H1 (cell line): ENCODE results near the gene TGFBR2. TPM values are rescaled to one million over a fixed set of nuclear protein-coding genes. Genes with fewer than 3 reads are reported as not detected.
A peak's percentile ranks its signal among the peaks of the same experiment; 100 is the strongest.

Experiments
- CTCF ChIA-PET: fragments of 300-600 bp; sonication (Branson Sonifier 250); formaldehyde crosslinking; loops from one replicate; lab custom pipeline; 2021; ENCODE audit not compliant: partially characterized antibody; lab: Charles Lee
- POLR2A ChIA-PET: fragments of 300-600 bp; sonication (Branson Sonifier 250); formaldehyde crosslinking; loops from one replicate; lab custom pipeline; 2021; ENCODE audit warnings: inconsistent platforms; ENCODE audit not compliant: partially characterized antibody; lab: Charles Lee
- DNase-seq, 2 experiments: peaks; one replicate each; pipeline versions ENCODE4 v3.0.0 to v3.0.0-alpha.2; 2010 to 2022; ENCODE audit warnings: low spot score in 2 of 2, low read depth in 1 of 2, mixed read lengths in 1 of 2
- FAIRE-seq: peaks from 2 replicates; lab custom pipeline; 2011; peaks lifted over from hg19 to GRCh38; lab: Jason Lieb, UNC
- H2AFZ ChIP-seq: 2 replicates; pipeline ENCODE4 v1.8.1; 2012; ENCODE audit warnings: low read length, inconsistent platforms
- H2AK5ac ChIP-seq: 2 replicates; pipeline ENCODE4 v1.6.1; 2013; ENCODE audit warnings: low read depth, low read length
- H2BK120ac ChIP-seq: replicated peaks from 2 replicates; pipeline ENCODE3; 2013; ENCODE audit warnings: low read depth, low read length, inconsistent platforms
- H2BK12ac ChIP-seq: 2 replicates; pipeline ENCODE4 v1.6.1; 2013; ENCODE audit warnings: low read depth, low read length
- H2BK15ac ChIP-seq: 2 replicates; pipeline ENCODE4 v1.6.1; 2013; ENCODE audit warnings: low read length
- H2BK20ac ChIP-seq: 2 replicates; pipeline ENCODE4 v1.6.1; 2013; ENCODE audit warnings: low read length
- H2BK5ac ChIP-seq: 2 replicates; pipeline ENCODE4 v1.6.1; 2013; ENCODE audit warnings: low read depth, low read length
- H3K14ac ChIP-seq: 2 replicates; pipeline ENCODE4 v1.6.1; 2013; ENCODE audit warnings: inconsistent platforms; ENCODE audit not compliant: insufficient read length
- H3K18ac ChIP-seq: 2 replicates; pipeline ENCODE4 v1.6.1; 2013; ENCODE audit warnings: low read length; ENCODE audit errors: extremely low read depth
- H3K23ac ChIP-seq: 2 replicates; pipeline ENCODE4 v1.6.1; 2013; ENCODE audit warnings: inconsistent platforms; ENCODE audit not compliant: insufficient read length
- H3K23me2 ChIP-seq: 2 replicates; pipeline ENCODE4 v1.6.1; 2013; ENCODE audit warnings: low read depth, low read length
- H3K27ac ChIP-seq: 2 replicates; pipeline ENCODE4 v1.6.1; 2011; ENCODE audit warnings: low read depth, low read length, inconsistent platforms
- H3K27me3 ChIP-seq, 4 experiments: replicated peaks in 1 of 4; 1 replicate in 1 of 4; 2 replicates in 3 of 4; pipeline versions ENCODE4 v1.6.1 to v1.8.1; 2011 to 2013; ENCODE audit warnings: low read length in 3 of 4, mild to moderate bottlenecking in 3 of 4, inconsistent platforms in 2 of 4, mixed read lengths in 2 of 4, moderate library complexity in 1 of 4; ENCODE audit not compliant: control insufficient read depth in 3 of 4, insufficient read depth in 3 of 4; ENCODE audit errors: extremely low read depth in 1 of 4
- H3K36me3 ChIP-seq, 4 experiments: 2 replicates each; pipeline versions ENCODE4 v1.6.1 to v1.8.1; 2011 to 2013; ENCODE audit warnings: mild to moderate bottlenecking in 4 of 4, low read length in 3 of 4, moderate library complexity in 2 of 4, control low read depth in 1 of 4, inconsistent platforms in 1 of 4; ENCODE audit not compliant: insufficient read depth in 4 of 4, control insufficient read depth in 2 of 4
- H3K4ac ChIP-seq: replicated peaks from 2 replicates; pipeline ENCODE3; 2013; ENCODE audit warnings: low read length, low read depth, mixed read lengths, inconsistent platforms; ENCODE audit not compliant: insufficient read length
- H3K4me1 ChIP-seq, 4 experiments: replicated peaks in 1 of 4; 1 replicate in 1 of 4; 2 replicates in 3 of 4; pipeline versions ENCODE4 v1.6.1 to v1.8.1; 2011 to 2013; ENCODE audit warnings: low read length in 3 of 4, inconsistent platforms in 2 of 4, mixed read lengths in 1 of 4; ENCODE audit not compliant: insufficient read depth in 4 of 4, control insufficient read depth in 3 of 4
- H3K4me2 ChIP-seq, 2 experiments: 2 replicates each; pipeline versions ENCODE4 v1.6.1 to v1.8.1; 2011 to 2013; ENCODE audit warnings: low read depth in 2 of 2, low read length in 2 of 2, control low read depth in 1 of 2, inconsistent platforms in 1 of 2, mild to moderate bottlenecking in 1 of 2; ENCODE audit not compliant: insufficient read depth in 1 of 2
- H3K4me3 ChIP-seq, 4 experiments: fragments of 200-600, 300-600 bp in 1 of 4; sonication (generic), shearing (Covaris generic), sonication (Bioruptor Twin) in 1 of 4; 2 replicates each; pipeline versions ENCODE4 v1.5.1 to v1.8.1; 2011 to 2016; ENCODE audit warnings: low read length in 4 of 4, low read depth in 3 of 4, control low read depth in 2 of 4, inconsistent platforms in 2 of 4, mild to moderate bottlenecking in 2 of 4, mixed read lengths in 1 of 4, moderate library complexity in 1 of 4; ENCODE audit not compliant: insufficient read depth in 2 of 4; ENCODE audit errors: extremely low read depth in 1 of 4
- H3K56ac ChIP-seq: replicated peaks from 2 replicates; pipeline ENCODE3; 2013; ENCODE audit warnings: low read depth, mild to moderate bottlenecking, mixed read lengths, low read length, inconsistent platforms; ENCODE audit not compliant: insufficient read length
- H3K79me1 ChIP-seq: 2 replicates; pipeline ENCODE4 v1.6.1; 2013; ENCODE audit warnings: low read depth, low read length, control low read depth
- H3K79me2 ChIP-seq, 2 experiments: 2 replicates each; pipeline versions ENCODE4 v1.6.1 to v1.8.1; 2012 to 2013; ENCODE audit warnings: low read length in 2 of 2, mild to moderate bottlenecking in 2 of 2, inconsistent platforms in 1 of 2; ENCODE audit not compliant: insufficient read depth in 2 of 2, control insufficient read depth in 1 of 2
- H3K9ac ChIP-seq, 4 experiments: replicated peaks in 1 of 4; 1 replicate in 1 of 4; 2 replicates in 3 of 4; pipeline versions ENCODE4 v1.6.1 to v1.8.1; 2011 to 2013; ENCODE audit warnings: low read depth in 3 of 4, low read length in 3 of 4, control low read depth in 2 of 4, mild to moderate bottlenecking in 2 of 4, moderate library complexity in 2 of 4, inconsistent platforms in 1 of 4; ENCODE audit errors: extremely low read depth in 1 of 4
- H3K9me3 ChIP-seq, 2 experiments: 2 replicates each; pipeline versions ENCODE4 v1.6.1 to v1.8.1; 2012 to 2013; ENCODE audit warnings: mild to moderate bottlenecking in 2 of 2, moderate library complexity in 2 of 2, control low read depth in 1 of 2, inconsistent platforms in 1 of 2, low read depth in 1 of 2, low read length in 1 of 2, mixed read lengths in 1 of 2; ENCODE audit not compliant: insufficient read depth in 2 of 2
- H4K20me1 ChIP-seq, 2 experiments: replicated peaks in 1 of 2; 2 replicates each; pipeline versions ENCODE3 to v1.8.1; 2011 to 2013; ENCODE audit warnings: inconsistent platforms in 2 of 2, low read length in 2 of 2, mild to moderate bottlenecking in 1 of 2; ENCODE audit not compliant: insufficient read depth in 2 of 2, control insufficient read depth in 1 of 2
- H4K5ac ChIP-seq: 2 replicates; pipeline ENCODE4 v1.6.1; 2013; ENCODE audit warnings: low read length, low read depth, mixed read lengths, inconsistent platforms; ENCODE audit not compliant: insufficient read length
- H4K8ac ChIP-seq: 2 replicates; pipeline ENCODE4 v1.8.0; 2013; ENCODE audit warnings: mild to moderate bottlenecking, moderate library complexity, low read length, inconsistent platforms; ENCODE audit not compliant: insufficient read depth; ENCODE audit errors: extremely low read depth
- H4K91ac ChIP-seq: replicated peaks from 2 replicates; pipeline ENCODE3; 2013; ENCODE audit warnings: low read length, mixed read lengths, inconsistent platforms; ENCODE audit not compliant: insufficient read length
- HDAC2 ChIP-seq, 2 experiments: fragments of 300-600 bp in 1 of 2; sonication (generic) in 1 of 2; IDR thresholded peaks; 2 replicates each; pipeline ENCODE4 v1.6.1; 2011 to 2012; ENCODE audit warnings: low read depth in 2 of 2, low read length in 2 of 2, mild to moderate bottlenecking in 2 of 2, moderate library complexity in 2 of 2, borderline replicate concordance in 1 of 2, inconsistent platforms in 1 of 2
- KDM1A ChIP-seq: fragments of 200-600, 300-600 bp; sonication (generic); IDR thresholded peaks from 2 replicates; pipeline ENCODE4 v1.7.1; 2016; ENCODE audit warnings: mild to moderate bottlenecking, low read length, borderline replicate concordance
- SP2 ChIP-seq: IDR thresholded peaks from 2 replicates; pipeline ENCODE4 v1.6.1; 2012; ENCODE audit warnings: mild to moderate bottlenecking, low read length, inconsistent platforms
- WGBS, 2 experiments: shearing (Covaris generic) in 1 of 2; methylation state at CpG; one replicate each; pipeline versions ENCODE4 v1.1.6 to v1.1.7; 2013 to 2015; ENCODE audit warnings: low lambda C conversion rate in 2 of 2, mixed read lengths in 2 of 2, inconsistent platforms in 1 of 2, low coverage in 1 of 2, missing lambda C conversion rate in 1 of 2; ENCODE audit not compliant: insufficient replicate concordance in 2 of 2, insufficient coverage in 1 of 2, insufficient read length in 1 of 2; ENCODE audit errors: extremely low coverage in 1 of 2, missing lambda C conversion rate in 1 of 2; 5-methylcytosine and 5-hydroxymethylcytosine counted together
- polyA plus RNA-seq, 7 experiments: library from polyadenylated mRNA; depleted of rRNA in 3 of 7; stranded (reverse) in 5 of 7; unstranded in 2 of 7; fragments of >200 nt in 5 of 7; fragments of 200-250 nt in 2 of 7; gene quantifications; 1 replicate in 5 of 7; 2 replicates in 1 of 7; 4 replicates in 1 of 7; pipeline versions ENCODE4 v1.2.1 to v1.2.3, GENCODE V29; 2011 to 2013; ENCODE audit warnings: missing spikeins in 2 of 7, mixed read lengths in 2 of 7
- total RNA-seq: library from RNA; stranded (reverse); fragmentation: NEBNext Ultra II Directional; extraction: Animal tissue kit (Norgen Biotek cat#: 25700); gene quantifications from 2 replicates; pipeline ENCODE4 v1.2.1, GENCODE V29; 2021

TGFBR2 gene
- total and polyA plus RNA-seq, 2 of the 8 experiments (the other 6 are each of a cell fraction or from before 2014, with no cell fraction given) = 4.2 to 7.4 TPM

DNA sequence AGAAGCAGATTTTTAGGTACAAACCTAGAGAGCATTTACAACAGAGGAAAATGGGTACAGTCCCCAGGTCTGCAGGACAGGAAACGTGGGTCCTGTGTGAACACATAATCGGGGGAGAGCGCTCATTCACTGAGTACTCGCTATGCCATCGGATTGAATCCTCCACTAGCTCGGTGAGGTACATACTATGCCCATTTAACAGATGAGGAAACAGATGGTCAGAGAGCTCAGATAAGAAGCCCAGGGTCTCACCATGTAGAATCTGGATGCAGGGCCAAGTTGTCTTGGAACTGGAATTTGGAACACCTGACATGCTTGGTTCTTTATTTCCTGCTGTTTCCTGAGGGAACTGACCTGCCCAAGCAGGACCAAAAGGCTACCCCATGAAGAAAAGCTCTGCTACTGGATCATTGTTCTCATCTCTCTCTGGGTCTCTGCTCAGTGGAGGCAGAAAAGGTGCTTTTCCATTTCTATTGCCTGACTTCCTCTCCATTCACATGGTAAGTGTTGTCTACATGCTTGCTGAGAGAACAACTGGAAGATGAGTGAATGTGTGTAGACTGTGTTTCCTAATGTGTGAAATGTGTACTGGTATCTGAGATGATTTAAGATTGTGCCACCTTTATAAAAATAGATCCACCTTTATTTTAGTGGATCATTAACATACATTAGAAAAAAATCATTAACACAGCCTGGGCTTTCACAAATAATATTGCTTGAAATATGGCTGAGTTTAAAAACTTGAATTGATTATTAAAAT is 89.1 kb downstream of the TGFBR2 start:
- no peak overlapping the region for H2AFZ ChIP-seq
- no peak for DNase-seq
- WGBS, 2 experiments = 82% methylated on average over 6 of the region's 6 CpGs; no CpG with 5 or more reads in 1 of the 2 experiments
- H3K4me2 ChIP-seq = no peak overlapping the region; a peak in 1 of 4 replicates
- no peak overlapping the region for H3K14ac ChIP-seq
- H2BK15ac ChIP-seq = 0 out of 2 replicates have a peak overlapping the region, but pooled peaks have one; percentile 54
- no peaks in the 10 kb centered on the region for H3K79me2 ChIP-seq
- H2BK5ac ChIP-seq = peak overlapping the region; percentile 81; the same call in 1 of the 2 replicates
- no peak overlapping the region for H4K5ac ChIP-seq
- peak; percentile 79; the same call in 1 of the 2 replicates for TF ChIP-seq KDM1A
- TF ChIP-seq SP2 = no peak
- TF ChIP-seq HDAC2 (IDR thresholded peaks at IDR 0.05; ENCODE audit: borderline replicate concordance in 1 of 2, low read depth in 2 of 2, low read length in 2 of 2) = 0 out of 4 replicates have a peak, but pooled peaks of 1 of the 2 experiments have one; percentile 31
- TF ChIP-seq, all 59 proteins: peak for 2
- POLR2A ChIA-PET = interaction anchor here (0.8 kb wide), 1 partner anchor 89 kb away, joined by 4 read pairs; the partner anchor contains the start of gene TGFBR2
- no peaks in the 10 kb centered on the region; the same call in 1 of the 2 replicates for H3K23me2 ChIP-seq
- CTCF ChIA-PET = interaction anchor here (0.6 to 6.3 kb wide), 19 partner anchors 10 to 653 kb away, joined by 3 to 60 read pairs (median 5); no protein-coding TSS in a partner anchor
- H3K9me3 ChIP-seq = no peaks in the 10 kb centered on the region
- peak overlapping the region; percentile 29; the same call in 1 of the 2 replicates for H2BK20ac ChIP-seq
- peaks cover 0 to 13% (median 5%) of the 10 kb centered on the region in 4 experiments; a peak in 5 of 7 replicates for H3K4me1 ChIP-seq
- H2BK120ac ChIP-seq = peak overlapping the region; percentile 8
- H2BK12ac ChIP-seq = peak overlapping the region; percentile 61; the same call in 1 of the 2 replicates
- H4K8ac ChIP-seq = no peak overlapping the region
- FAIRE-seq = no peak
- no peak overlapping the region for H3K4me3 ChIP-seq
- no peak overlapping the region for H3K18ac ChIP-seq
- H4K91ac ChIP-seq = no peak overlapping the region
- H3K23ac ChIP-seq = no peak overlapping the region
- H3K27ac ChIP-seq = no peak overlapping the region
- no peak overlapping the region for H3K56ac ChIP-seq
- no peaks in the 10 kb centered on the region for H3K79me1 ChIP-seq
- H3K9ac ChIP-seq = no peak overlapping the region
- H4K20me1 ChIP-seq = no peaks in the 10 kb centered on the region
- H2AK5ac ChIP-seq = no peak overlapping the region; the same call in 1 of the 2 replicates
- H3K4ac ChIP-seq = peak overlapping the region; percentile 20
- no peaks in the 10 kb centered on the region for H3K27me3 ChIP-seq
- H3K36me3 ChIP-seq = peaks cover 0 to 3% (median 0%) of the 10 kb centered on the region in 4 experiments; a peak in 3 of 8 replicates
